HG02852 (cell line): ENCODE data around the gene POC1A.
A peak's percentile ranks its signal among the peaks of the same experiment; 100 is the strongest.
"Not testable (repeated sequence)": the region's sequence is repeated elsewhere in the genome, so short reads cannot be mapped to it uniquely, and the experiment has no call there.

Experiments used
- ATAC-seq: cut with Tn5 transposase; IDR thresholded peaks from one replicate; pipeline ENCODE4 v1.9.1; 2021; ENCODE audit warnings: mild to moderate bottlenecking, moderate library complexity; ENCODE audit not compliant: unreplicated experiment

The POC1A gene

DNA sequence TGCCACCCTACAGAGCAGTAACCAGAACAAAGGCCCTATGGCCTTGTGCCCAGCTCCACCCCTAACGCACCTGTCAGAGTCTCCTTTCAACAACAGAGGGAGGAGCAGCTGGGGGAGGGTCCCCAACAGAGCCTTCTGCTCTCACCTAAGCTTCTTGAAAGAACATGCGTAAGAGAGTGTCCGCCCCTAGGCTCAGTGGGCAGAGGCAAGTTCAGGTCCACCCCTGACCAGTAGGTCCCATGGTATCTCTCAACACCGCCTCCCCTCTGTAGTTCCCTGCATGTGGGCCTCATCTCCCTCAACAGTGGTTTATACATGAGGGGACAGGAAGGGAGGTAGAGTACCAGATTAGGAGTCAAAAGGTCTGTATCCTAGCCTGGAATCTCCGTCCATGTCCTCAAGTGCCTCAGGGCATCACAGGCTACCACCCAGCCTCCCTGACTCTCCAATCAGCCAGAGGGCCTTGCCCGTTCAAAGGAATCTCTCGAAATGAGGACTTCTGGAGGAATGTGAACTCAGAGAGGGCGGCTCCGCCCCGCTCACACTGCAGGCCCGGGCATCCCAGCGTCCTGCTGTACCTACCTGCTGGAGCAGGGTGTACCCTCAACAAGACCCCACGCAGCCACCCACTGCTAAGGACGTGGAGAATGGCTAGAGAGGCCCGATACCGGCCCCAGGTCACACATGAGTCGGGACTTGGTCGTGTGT is 680 bp downstream of the POC1A start:
- peak; percentile 5 for ATAC-seq

- ATAC-seq = not testable (repeated sequence)
Measured at GRCh38 chr3:52151991-52152390, 2.2 kb downstream of the POC1A start.

GRCh38 chr3:52150860-52151259 is 3.4 kb downstream of the POC1A start:
- ATAC-seq = no peak

- no peak for ATAC-seq
Measured at GRCh38 chr3:52150357-52150756, 3.9 kb downstream of the POC1A start.

DNA sequence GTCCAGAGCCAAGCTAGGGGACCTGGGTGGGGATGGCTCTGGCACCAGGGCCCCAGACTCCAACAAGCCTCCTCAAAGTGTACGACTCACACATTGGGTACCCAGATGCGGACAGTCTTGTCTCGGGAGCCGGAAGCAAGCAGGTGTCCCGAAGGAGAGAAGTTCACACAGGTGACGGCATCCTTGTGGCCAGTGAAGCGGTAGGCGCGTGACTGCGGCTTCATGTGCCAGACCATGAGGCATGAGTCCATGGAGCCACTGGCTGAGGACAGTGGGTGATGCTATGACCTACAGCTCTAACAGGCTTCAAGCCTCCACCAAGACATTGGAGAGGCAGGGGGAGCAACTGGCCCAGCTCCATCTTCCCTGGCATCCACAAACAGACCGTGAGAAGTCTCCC is 4.5 kb downstream of the POC1A start:
- no peak for ATAC-seq

DNA sequence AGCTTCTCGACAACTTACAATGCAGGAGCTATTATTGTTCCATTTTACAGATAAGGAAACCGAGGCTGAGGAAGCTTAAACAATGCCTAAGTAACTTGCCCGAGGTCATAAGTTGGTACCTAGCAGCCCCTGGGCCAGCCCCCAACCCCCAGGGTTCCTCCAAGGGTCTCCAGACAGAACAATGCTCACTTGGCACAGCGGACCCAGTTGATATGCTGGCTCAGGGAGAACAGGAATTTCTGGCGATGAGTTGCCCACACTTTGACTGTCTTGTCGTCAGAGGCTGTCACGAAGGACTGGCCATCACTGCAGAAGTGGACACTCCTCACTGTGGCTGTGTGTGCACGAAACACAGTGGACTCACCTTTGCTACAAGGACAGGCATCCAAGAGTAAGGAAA is 5.2 kb downstream of the POC1A start:
- no peak for ATAC-seq

DNA sequence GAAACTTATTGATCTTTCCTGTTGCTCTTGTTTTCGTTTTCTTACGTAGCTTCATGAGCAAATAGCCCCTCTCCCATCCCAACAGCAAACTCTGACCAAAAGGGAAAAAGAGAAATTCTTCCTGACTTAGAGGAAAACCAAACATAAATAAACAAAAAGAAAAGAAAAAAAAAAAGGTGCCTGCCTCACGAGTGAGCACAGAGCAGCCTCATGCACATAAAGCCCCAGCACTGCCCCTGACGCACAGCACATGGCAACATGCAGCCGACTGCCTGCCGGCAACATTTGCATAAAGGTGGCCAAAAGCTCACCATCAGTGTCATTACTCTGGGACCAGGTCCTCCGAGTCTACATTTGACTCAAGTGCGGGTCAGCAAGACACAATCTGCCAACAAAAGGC is 6.4 kb downstream of the POC1A start:
- no peak for ATAC-seq

DNA sequence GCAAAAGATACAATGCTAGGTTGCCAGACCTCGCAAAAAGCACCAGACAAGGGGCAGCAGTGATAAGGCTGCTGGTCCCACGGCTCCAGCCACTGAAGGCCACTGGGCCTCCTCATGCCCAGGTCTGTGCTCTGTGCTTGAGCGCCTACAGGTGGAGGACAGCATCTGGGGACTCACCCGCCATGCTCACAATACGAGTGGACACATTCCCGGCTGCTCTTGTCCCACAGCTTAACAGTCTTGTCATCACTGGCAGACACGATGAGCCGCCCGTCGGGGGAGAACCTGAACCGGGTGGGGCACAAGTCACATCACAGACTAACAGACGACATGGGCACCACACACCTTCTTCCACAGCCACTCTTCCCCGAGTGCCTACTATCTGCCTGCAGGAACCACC is 7.4 kb downstream of the POC1A start:
- no peak for ATAC-seq

DNA sequence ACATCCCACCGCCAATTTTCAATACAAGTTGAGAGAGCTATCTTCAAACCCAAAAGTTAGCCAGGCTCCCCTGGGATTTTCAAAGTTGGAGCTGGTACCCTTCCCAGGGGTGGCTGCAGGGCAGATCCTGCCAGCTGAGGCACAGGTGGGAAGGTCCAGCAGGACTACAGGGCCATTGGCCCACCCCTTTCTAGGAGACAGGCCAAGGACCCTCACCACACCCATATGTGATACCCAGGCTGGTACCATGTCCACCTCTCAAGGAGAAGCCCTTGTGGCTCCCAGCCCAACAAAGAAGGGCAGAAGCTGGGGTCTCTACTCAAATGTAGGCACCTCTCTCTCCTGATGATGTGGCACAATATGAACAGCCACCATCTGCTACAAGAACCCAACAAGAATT is 8.0 kb downstream of the POC1A start:
- ATAC-seq = no peak

DNA sequence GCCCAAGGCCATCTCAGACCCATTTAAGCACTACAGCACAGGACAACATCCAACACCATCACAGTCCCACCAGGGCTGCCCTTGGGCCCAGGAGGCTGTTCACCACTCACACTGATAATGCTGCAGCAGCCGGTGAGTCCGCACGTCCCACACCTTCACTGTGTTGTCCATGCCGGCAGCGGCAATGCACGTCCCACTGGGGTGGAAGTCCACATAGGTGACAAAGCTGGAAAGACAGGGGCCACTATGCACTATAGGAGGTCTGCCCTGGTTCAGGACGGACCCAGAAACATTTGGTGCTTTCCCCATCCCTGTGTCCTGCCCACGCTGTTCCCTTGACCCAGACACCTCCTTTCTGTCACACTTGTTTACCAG is 8.5 kb downstream of the POC1A start:
- no peak for ATAC-seq

DNA sequence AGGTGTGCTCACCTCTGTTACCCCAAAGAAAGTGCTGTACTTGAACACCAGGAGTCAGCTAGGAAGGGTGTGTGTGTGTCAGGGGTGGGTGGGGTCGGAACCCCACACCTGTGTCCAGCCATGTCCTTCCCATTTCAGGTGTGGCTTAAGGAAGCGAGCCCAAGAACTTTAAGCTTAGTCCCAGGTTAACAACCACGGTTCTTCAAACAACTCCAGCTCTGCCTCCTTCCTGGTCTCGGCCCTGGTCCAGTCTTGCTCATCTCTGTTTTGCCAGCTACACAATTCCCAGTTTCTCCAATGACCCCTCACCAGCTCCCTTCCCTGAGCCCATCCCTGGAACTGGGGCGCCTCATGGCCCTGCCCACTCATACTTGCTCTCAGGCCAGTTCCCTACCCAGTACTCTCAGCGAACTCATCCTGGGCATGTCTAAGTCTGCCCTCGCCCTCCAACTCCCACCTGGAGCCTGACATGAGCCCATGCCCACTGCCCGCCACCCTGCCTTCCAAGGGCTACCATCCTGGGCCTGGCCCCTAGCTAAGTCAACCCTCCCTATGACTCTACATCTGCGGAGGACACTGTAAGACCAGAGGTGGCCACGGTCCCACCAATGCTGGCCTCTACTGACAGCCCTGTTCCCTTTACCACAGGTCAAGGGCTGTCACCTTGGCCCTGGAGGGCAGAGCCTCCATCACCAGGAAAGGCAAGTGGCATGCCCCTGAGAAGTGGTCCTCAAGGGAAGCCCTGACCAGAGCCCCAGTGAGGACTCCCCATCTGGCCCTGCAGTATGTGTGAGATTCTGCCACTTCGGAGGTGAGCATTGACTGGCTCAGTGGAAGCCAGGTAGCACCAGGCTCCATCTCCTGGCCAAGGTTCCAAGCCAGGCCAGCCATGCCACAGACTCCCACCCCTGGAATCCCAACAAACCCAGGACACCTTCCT is 9.2 kb downstream of the POC1A start:
- no peak for ATAC-seq

- peak; percentile 60 for ATAC-seq
Measured at GRCh38 chr3:52144034-52144795, 10.0 kb downstream of the POC1A start.

- ATAC-seq = no peak
Measured at GRCh38 chr3:52143616-52144015, 10.6 kb downstream of the POC1A start.

DNA sequence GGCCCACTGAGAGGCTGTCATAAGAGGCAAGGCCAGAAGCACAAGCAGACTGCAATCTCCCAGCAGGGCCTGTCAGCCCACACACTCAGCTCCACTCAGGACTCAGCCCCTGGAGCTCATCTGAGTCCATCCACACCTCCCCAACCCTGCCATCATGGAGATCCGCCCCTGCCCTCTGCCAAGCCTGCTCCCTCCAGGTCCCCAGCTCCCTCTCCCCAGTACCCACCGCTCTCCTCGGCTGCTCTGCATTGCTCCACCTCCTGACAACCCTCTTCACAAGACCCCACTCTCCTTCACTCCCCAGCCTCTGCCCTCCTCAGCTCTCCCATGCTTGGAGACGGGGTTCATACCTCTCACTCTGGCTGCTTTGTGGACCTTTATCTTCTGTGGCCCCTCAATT is 11.1 kb downstream of the POC1A start:
- no peak for ATAC-seq

DNA sequence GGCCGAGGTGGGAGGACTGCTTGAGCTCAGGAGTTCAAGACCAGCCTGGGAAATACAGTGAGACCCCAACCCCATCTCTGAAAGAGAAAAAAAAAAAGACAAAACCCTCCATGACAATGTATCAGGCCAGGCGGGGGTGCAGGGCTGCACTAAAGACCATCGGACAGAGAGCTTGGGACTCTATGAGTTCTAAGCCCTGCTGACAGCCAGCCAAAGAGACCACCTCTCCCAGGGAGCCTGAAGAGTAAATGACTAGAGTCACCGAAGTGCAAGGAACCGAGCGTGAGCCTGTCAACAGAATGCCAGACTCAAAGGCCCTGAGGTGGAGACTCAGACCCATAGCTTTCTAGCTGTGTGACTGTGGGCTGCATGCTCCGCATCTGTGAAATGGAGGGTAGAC is 12.5 kb downstream of the POC1A start:
- no peak for ATAC-seq

- no peak for ATAC-seq
Measured at GRCh38 chr3:52140769-52141168, 13.5 kb downstream of the POC1A start.

DNA sequence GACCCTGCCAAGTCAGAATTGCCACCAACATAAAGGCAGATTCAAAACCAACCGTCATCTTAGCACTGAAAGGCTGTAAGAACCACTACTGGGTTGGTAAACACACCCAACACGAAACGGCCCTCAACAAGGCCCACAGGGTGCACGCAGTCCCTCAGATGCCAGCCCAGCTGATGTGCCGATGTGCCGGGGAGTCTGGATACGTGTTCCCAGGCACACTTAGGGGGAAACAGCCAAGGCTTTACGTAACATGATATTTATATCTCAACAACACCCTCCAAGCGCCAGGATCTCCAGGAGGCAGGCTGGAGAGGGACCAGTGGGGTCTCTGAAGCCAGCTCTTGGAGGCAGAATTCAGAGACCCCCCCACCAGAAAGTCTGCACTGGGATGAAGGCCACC is 14.2 kb downstream of the POC1A start:
- ATAC-seq = no peak

GRCh38 chr3:52137311-52137710 is 16.9 kb downstream of the POC1A start:
- ATAC-seq = no peak

DNA sequence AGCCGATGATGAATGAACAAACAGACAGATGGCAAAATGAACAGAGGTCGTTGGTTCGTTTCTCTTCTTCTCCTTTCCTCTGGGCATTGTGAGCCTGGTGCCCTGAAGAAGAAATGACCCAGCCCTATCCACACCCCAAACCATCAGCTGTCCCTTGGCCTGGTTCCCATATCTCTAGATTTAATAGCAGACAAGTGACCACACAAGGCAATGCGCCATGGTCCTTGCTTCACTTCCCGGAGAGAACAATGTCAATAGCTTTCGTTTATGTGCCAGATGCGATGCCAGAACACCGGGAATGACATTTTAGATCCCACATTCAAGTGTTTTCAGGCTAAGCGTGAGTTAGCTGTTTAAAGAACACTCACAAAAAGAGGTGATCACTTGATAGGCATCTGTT is 17.7 kb downstream of the POC1A start:
- no peak for ATAC-seq

DNA sequence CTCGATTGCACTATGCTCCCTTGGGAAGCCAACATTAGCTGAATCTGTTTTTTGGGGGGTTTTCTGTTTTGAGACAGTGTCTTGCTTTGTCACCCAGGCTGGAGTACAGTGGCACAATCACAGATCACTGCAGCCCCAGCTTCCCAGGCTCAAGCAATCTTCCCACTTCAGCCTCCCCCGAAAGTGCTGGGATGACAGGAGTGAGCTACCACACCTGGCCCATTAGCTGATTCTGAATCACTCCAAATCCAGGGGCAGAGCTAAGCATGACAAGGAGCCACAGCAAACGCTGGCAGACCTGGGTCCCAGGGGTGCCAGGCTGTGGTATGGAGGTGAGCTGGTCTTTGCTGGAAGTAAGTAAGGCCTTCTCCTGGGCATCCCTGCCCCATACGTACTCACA is 18.9 kb downstream of the POC1A start:
- no peak for ATAC-seq

GRCh38 chr3:52134761-52135160 is 19.5 kb downstream of the POC1A start:
- no peak for ATAC-seq

- ATAC-seq = no peak
Measured at GRCh38 chr3:52132930-52133329, 21.3 kb downstream of the POC1A start.
